Stimulated activated CD8-positive, alpha-beta memory T cell treated with anti-CD3 and anti-CD28 coated beads, Interleukin-7, amount 100 ng/mL, for 4 hours (primary cell): ENCODE data around the gene STAT4.

Experiments
- DNase-seq, 2 donors: peaks; one replicate each; pipeline ENCODE4 v3.0.0-alpha.2; 2020; ENCODE audit warnings: low read depth in 2 of 2

The STAT4 gene

DNA sequence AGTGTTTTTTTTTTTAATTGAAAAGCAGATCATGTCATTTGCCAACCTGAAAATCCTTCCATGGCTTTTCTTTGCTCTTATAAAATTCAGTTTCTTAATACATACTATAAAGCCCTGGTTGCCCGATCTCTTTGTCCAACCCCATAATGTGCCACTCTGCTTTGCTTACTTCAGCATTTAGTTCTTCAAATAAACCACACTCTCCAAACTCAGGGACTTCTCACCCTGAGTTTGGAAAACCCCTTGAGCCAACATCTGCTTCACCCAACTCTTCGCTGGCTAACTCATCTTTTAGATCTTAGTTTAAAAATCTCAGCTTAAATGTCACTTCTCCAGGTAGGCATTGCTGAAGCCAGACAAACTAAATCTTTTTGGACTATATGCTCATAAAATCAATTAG, 135.6 kb downstream of the STAT4 start:
- no peak for DNase-seq

DNA sequence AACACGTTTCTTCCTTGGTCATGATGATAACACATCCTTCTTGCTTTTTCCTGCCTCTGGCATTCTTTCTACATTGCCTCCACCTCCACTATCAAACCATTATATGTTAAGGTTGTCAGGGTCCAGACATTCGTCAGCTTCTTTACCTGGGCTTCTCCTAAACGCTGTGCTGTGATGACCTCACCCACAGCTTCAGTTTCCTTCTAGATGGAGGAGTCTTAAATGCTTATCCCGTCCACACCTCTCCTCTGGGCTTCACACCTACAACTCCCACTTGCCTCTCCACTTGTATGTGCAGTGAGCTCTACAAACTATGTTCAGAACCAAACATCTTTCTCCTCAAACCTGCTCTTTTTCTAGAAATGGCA, 136.2 kb downstream of the STAT4 start:
- no peak for DNase-seq

DNA sequence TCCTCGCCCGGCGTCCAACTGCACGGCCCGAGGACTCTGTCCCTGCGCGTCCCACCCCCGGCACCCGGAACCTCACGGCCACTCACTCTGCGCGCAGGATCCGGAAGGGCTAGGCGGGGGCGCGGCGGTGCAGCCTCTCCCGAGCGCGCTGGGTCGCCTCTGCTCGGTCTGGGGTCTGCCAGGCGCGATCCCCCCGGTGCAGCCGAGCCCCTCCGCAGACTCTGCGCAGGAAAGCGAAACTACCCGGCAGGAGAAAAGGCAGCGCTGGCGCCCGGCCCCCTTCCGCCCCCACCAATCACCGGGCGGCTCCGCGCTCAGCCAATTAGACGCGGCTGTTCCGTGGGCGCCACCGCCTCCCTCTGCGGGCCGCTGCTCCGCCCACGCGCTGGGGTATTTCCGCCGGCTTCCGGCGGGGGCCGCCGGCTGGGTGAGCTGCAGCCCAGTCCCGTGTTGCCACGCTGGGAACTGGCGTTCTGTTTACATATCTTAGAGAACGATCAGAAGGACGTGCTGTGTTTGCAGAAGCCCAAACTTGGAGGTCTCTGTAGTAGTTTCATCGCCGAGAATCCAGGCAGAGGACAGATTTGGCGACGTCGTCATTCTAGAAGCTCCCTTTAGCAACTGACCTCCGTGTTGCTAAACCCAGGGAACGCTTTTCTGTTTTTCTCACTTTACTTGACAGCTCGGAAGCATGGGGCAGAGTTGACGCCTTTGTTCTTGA, 136.7 kb downstream of the STAT4 start, which contains the start of gene STAT1:
STAT1 (minus strand) TSS at position 240 of the 721 bp plus-strand sequence. CDS start 4,168 bp downstream, outside the sequence.
- DNase-seq, result peak; percentile 90 to 96

DNA sequence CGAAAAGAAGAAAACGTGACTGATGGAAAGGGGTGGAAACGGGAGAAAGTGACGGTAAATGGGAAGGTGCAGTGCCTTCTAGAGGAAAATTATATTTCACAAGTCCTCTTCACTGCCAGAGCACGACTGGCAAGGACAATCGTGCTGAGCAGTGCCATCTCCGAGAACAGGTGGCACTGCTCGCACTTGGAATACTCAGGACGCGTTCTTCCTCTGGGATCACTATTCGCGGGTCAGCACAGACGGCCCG, 137.2 kb downstream of the STAT4 start:
- DNase-seq, result no peak

DNA sequence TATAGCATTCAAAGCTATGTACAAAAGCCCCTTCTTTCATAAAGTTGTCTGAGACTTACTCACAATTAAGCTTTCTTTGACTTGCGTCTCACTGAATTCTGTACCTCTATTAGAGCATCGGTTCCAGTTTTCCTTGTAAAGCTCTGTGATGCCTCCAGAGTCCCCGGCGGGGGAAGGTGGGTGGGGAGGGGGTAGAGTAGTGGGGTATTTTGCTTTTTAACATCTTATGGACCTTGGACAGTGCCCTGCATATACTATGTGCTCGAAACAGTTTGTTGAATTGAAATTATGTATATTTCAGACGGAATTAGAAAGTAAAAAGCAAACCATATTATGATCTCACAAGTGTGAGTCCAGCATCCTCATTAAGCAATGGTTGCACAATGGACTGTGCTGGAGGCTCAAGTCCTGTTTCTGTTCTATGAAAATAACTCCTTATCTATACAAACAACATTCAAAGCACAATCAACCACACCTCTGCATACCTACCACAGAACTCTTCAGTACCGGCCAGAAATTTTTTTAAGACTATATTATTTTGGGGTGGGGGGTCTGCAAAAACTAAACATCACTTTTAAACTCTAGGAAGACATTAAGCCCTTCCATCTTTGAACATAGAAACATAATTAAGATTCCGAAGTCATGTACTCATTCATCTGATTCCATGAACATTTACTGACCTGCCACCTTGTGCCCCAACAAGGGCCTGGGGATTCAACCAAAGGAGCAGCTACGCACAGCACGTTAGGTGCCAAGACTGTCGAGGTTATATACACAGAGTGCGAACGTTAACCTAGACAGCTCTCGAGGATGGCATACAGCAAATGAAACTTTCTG, 137.7 kb downstream of the STAT4 start:
- no peak for DNase-seq

DNA sequence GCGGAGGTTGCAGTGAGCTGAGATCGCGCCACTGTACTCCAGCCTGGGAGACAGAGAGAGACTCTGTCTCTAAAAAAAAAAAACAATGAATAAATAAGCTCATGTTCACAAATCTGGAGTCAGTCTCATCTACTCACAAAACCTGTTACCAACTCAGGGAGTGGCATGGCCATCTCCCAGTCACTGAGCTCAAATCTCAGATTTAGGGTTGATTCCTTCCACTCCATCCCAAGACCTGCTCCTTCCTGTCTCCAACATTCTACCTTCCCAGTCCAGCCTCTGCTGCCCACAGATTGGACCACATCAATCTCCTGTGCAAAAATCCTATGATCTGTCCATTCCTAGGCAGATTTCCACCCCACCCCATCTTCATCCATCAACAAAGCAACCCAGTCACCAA, 138.4 kb downstream of the STAT4 start:
- DNase-seq, result no peak

DNA sequence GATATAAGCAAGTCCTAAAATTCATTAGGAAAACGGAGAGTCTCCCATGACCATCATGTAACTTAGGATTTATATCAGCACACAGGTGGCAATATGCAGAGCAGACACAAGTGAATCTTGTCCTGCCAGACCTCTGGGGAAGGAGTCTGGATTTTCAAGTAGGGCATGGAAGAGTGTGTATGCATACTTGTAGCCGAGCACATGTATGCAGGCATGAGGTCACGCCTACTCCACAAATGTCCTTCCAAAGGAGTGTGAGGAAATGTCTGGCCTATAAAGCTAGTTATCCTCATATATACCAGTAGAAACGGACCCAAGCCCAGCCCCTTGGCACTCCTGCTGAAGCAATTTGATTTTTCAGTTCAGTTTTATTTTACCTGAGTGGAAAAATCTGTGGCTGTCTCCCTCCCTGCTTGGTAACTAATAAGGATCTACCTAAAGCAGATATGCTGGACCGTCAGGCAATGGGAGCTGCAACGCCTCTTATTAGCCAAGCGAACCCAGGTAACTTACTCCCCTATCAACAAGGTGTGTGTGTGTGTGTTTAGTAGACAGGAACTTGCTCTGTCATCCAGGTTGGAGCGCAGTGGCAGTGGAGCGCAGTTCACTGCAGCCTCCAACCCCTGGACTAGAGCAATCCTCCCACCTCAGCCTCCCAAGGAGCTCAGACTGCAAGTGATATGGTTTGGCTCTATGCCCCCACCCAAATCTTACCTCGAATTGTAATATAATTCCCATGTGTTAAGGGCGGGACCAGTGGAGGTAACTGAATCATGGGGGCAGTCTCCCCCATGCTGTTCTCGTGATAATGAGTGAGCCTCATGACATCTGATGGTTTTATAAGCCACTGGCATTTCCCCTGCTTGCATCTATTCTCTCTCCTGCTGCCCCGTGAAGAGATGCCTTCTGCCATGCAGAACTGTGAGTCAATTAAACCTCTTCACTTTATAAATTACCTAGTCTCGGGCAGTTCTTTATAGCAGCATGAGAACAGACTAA, 139.6 kb downstream of the STAT4 start:
- DNase-seq, result no peak

DNA sequence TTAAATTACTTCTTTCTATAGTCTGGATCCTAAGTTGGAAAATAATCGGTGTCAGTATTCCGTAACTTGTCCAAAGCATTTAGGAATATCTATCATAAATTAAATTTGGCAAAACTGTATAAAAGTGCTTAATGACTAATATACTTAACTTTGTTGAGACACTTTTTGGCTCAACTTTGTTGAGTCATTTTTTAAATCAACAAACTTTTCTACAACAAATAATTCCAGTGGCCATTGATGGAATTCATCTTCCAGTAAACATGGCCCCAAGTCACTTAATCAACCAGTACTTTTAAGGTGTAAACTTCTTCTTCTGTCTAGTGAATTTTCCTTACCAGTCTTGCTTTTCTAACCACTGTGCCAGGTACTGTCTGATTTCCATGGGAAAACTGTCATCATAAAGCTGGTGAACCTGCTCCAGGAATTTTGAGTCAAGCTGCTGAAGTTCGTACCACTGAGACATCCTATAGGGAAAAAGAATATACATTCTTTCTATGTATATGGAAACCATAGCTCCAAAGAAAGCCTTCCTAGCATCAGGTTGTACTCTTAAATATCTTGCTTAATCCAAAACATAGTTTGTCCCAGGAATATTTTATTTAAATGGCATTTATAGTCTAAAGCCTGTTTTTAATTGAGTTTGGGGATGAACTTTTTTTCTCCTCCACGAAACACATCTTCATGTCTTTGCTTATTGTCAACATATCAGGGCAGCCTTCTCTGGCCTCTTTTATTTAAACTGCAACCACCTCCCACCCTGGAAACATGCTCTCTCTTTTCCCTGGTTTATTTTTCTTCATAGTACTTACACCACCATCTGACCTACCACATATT, 141.0 kb downstream of the STAT4 start:
- DNase-seq, result no peak

DNA sequence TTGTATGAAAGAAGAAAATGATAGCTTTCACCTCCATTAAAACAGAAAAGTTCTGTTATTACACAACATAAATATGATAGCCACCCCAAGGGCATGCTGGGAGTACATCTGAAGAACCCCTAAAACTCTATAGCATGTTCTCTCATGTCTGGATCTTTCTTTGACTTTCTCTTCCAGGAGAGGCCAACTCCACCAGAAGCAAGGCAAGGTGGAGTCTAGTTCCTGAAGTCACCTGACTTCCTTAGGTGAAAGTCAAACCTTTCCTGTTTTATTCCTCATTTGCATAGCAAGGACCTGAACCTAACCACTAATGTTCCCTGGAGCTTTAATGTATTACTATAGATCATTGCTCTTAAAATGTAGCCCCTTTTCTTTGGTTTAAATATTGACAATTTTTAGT, 142.5 kb downstream of the STAT4 start:
- DNase-seq, result no peak

DNA sequence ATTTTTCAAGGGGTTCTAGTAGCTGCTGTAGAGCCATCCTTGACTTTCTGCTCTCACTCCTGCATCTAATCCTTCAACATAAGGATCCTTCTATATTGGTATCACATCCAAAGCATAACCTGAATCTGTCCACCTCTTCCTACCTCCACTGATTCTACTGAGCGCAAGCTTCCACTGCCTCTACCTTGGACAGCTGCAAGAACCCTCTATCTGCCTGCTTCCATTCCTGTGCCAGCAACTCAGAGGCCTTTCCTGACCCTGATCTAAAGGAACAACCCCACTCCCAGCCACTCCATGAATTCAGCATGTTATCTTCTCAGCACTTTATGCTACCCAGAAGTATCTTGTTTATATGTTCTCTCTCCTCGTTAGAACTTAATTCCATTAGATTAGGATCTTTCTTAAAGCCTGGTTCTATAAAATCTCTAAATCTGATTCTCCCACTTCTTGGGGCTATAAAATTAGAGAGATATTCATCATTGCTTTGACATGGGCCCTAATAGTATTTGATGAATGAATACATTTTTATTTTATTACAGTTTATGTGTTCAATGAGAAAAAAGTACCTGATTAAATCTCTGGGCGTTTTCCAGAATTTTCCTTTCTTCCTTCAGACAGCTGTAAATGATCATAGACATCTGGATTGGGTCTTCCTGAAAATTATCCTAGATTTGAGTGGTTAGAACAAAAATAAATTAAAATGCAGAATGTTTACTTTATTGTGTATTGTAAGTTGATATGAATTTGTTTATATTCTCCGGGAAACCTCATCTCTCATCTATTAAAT, 143.6 kb downstream of the STAT4 start:
- DNase-seq, result no peak

DNA sequence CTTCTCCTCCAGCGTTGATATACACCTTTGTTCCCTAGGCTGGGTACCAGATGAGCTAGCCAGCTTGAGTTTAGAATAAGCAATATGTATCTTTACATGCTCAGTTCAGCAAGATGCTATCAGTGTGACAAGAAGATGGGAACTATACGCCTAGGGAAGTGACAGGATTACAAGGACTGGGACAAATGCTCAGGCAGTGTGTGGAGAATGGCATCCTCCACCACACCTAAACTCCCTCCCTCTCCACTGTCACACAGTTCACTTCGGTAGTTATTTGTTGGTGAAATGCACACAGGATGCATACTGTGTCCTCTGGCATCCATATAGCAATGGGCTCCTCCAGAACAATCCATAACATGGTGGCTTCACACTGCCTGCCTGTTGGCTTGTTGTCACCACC, 144.5 kb downstream of the STAT4 start:
- no peak for DNase-seq

DNA sequence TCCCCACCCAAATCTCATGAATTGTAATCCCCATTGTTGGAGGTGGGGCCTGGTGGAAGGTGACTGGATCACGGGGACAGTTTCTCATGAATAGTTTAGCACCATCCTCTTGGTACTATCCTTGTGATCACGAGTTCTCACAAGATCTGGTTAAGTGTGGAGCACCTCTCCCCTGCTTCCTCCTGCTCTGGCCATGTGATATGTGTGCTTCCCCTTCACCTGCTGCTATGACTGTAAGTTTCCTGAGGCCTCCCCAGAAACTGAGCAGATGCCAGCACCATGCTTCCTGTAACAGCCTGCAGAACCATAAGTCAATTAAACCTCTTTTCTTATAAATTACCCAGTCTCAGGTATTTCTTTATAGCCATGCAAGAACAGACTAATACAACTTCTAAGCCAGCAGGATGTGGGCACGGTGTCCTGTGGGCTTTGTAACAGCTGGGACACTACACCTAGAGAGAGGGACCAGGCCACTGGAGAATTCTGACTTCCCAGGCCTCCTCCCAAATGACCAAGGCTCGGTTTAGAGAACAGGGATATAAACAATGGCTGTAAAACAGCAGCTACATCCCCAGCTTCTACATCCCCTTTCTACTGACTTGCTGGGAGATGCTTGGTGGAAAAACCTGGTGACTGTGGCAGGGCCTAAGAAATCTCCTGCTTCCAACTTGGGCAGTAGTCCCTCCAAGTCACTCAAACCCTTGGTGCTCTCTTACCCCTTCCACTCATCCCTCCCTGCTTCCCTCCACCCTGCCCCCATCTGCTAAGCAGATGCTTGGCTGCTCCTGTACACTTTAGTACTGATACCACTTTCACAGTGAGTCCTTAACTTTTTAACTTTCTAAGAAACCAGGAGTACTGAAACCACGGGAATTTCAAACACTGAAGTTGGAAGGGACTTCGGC, 147.1 kb downstream of the STAT4 start:
- DNase-seq, result no peak

DNA sequence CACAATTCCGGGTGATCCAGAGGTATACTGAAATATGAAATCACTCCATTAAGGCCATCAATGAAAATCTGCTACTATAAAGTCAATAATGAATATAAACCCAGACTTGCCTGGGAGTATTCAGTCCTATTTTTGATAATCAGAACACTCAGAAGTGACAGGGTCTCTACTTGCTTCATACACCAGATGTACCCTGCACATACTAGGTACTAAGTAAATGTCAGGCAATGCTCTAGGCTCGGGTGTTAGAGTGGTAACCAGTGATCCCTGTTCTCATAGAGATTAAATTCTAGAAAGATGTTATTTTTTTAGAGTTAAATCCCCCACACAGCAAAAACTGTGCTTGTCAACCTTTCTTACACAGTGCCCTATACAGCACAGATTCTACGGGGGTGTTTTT, 149.2 kb downstream of the STAT4 start:
- DNase-seq, result no peak

DNA sequence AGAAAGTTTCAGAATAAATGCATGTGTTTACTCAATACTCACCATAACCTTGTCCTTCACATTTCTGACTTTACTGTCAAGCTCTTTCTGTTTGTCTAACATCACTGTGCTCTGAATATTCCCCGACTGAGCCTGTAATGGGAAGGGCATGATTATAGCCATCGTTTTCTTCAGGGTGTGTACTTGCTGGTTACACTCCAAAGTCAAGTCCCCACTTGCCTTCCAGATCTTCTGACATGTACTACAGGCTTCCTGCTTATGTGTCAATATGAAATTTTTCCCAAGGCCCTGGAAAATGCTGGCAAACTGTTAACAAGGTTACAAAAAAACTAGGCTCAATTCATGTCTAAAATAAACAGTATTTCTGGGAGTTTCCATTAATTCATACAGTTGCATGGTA, 149.8 kb downstream of the STAT4 start:
- DNase-seq, result no peak

DNA sequence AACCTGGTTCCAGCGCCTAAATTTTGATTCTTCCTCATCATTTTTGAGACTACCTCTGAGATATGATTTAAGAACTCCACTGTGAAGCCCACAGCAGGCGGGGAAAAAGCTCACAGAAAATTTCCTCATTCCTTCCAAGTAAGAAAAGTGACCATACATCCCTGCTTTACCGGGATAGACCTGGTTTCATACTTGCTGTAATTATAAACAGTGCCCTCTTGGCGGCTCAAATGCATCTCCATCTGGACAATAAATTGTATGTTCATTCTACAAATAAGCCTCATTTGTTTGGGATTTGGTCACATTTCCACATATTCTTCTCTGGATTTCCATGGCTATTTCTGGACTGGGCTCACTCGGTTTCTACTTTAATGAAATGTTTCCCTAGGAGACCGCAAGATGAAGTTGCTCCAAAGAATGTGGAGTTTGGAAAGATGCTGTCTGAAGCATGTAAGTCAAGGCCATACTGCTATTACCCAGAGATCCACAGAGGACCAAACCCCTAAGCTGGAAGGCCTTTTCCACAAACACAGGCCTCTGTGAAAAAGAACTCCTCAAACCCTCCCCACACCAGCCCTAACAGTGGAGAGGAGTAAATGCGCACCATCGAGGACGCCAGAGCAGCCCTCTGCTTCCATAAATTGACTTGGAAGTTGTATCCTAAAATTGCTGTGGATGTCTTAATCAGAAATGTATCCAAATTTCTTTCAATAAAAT, 150.7 kb downstream of the STAT4 start:
- DNase-seq, result no peak

DNA sequence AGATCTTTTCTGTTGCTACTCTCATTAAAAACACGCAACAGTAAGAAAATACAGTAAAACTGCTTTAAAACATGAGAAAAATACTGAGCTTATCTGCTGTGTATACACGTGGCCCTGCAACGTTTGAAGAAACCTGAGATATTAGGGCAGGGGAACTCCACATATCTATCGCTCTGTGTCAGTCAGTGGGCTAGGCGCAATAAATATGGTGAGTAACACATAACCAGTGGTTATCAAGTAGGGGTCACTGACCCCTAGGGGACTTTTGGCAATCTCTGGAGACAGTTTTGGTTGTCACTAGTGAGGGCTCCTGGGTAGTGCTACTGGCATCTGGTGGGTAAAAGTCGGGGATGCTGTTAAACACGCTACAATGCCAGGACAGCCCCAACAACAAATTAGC, 151.7 kb downstream of the STAT4 start:
- no peak for DNase-seq

DNA sequence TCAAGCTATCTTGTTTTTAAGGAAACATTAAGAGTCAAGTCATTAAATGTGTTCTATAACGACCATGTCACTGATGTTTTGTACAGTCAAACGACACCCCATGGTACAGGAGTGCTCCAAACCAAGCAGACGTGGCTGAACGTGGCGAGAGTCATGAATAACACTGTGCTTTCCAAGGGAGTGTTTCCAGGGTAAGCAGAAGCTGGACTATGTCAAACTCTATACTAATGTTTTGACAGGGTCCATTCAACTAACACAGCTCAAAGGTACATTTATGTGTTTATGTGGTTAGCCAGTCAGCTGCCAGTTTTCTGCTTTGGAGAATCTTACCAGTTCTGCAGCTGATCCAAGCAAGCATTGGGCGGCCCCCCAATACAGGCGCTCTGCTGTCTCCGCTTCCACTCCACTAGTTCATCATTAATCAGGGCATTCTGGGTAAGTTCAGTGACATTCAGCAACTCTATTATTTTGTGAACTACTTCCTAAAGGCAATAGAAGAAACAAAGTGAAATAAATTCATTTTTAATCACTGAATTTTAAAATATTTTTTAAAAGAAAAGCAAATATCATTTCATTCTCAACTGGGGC, 153.2 kb downstream of the STAT4 start:
- DNase-seq, result no peak

DNA sequence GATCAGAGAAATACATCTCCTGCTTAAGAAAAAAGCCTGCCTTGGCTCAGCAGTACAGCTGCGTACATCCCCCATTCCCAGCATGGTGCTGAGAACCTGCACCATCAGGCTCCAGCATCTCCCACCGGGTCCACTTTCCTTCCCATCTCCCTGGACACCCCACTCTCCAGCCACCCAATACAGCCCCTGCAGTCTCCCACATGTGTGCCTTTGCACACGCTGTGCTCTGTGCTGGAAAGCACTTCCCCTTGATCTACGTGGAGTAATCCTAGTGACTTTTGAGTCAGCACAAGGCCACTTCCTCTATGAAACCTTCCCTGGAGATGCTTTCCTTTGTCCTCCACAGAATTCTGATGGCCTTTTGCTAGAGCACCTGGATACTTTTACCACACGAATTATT, 153.8 kb downstream of the STAT4 start:
- DNase-seq, result no peak
